H9 (cell line): ENCODE data around the gene PLAC9. TPM values are rescaled to one million over a fixed set of nuclear protein-coding genes. Genes with fewer than 3 reads are reported as not detected.
"Not testable (repeated sequence)": the region's sequence is repeated elsewhere in the genome, so short reads cannot be mapped to it uniquely, and the experiment has no call there.

Experiments
- DNase-seq: peaks from one replicate; pipeline ENCODE4 v3.0.0-alpha.2; 2017
- H2AFZ ChIP-seq: one replicate; pipeline ENCODE4 v1.6.1; 2013; ENCODE audit warnings: mild to moderate bottlenecking, low read length, control low read depth, moderate library complexity
- H2AK5ac ChIP-seq: 2 replicates; pipeline ENCODE4 v1.6.1; 2013; ENCODE audit warnings: low read length, control low read depth, mixed read lengths; ENCODE audit not compliant: insufficient read length
- H2BK120ac ChIP-seq: one replicate; pipeline ENCODE4 v1.6.1; 2013; ENCODE audit warnings: low read depth, mild to moderate bottlenecking, low read length, control low read depth, inconsistent platforms; ENCODE audit not compliant: poor library complexity, severe bottlenecking
- H2BK12ac ChIP-seq: 2 replicates; pipeline ENCODE4 v1.6.1; 2013; ENCODE audit warnings: low read length, control low read depth, mixed read lengths, low read depth; ENCODE audit not compliant: insufficient read length
- H2BK15ac ChIP-seq: 2 replicates; pipeline ENCODE4 v1.6.1; 2013; ENCODE audit warnings: low read depth, low read length, control low read depth
- H2BK20ac ChIP-seq: one replicate; pipeline ENCODE4 v1.6.1; 2013; ENCODE audit warnings: low read depth, mild to moderate bottlenecking, low read length, control low read depth, inconsistent platforms; ENCODE audit not compliant: poor library complexity, severe bottlenecking
- H2BK5ac ChIP-seq: 2 replicates; pipeline ENCODE4 v1.6.1; 2013; ENCODE audit warnings: low read length, control low read depth, mixed read lengths; ENCODE audit not compliant: insufficient read length
- H3K14ac ChIP-seq: 2 replicates; pipeline ENCODE4 v1.6.1; 2013; ENCODE audit warnings: low read length, control low read depth; ENCODE audit not compliant: insufficient read depth
- H3K18ac ChIP-seq: 2 replicates; pipeline ENCODE4 v1.6.1; 2013; ENCODE audit warnings: low read depth, mild to moderate bottlenecking, mixed read lengths, low read length, control low read depth; ENCODE audit not compliant: insufficient read length
- H3K23ac ChIP-seq: 2 replicates; pipeline ENCODE4 v1.6.1; 2013; ENCODE audit warnings: low read length, control low read depth, mixed read lengths, low read depth; ENCODE audit not compliant: insufficient read length
- H3K23me2 ChIP-seq: 2 replicates; pipeline ENCODE4 v1.6.1; 2013; ENCODE audit warnings: low read depth, mild to moderate bottlenecking, mixed read lengths, low read length, control low read depth; ENCODE audit not compliant: insufficient read length, poor library complexity, severe bottlenecking
- H3K27ac ChIP-seq: 2 replicates; pipeline ENCODE4 v1.5.1; 2013; ENCODE audit warnings: low read length, control low read depth, mixed read lengths, low read depth; ENCODE audit not compliant: insufficient read length
- H3K27me3 ChIP-seq: 2 replicates; pipeline ENCODE4 v1.6.1; 2013; ENCODE audit warnings: low read length, control low read depth, inconsistent platforms; ENCODE audit not compliant: insufficient read depth
- H3K4ac ChIP-seq: 2 replicates; pipeline ENCODE4 v1.6.1; 2013; ENCODE audit warnings: low read depth, mild to moderate bottlenecking, control low read depth, inconsistent platforms, low read length, moderate library complexity
- H3K4me1 ChIP-seq: 2 replicates; pipeline ENCODE4 v1.6.1; 2013; ENCODE audit warnings: low read length, control low read depth, inconsistent platforms; ENCODE audit not compliant: insufficient read depth
- H3K4me2 ChIP-seq: 2 replicates; pipeline ENCODE4 v1.6.1; 2013; ENCODE audit warnings: low read length, control low read depth, mixed read lengths; ENCODE audit not compliant: insufficient read length, insufficient read depth
- H3K56ac ChIP-seq: 2 replicates; pipeline ENCODE4 v1.6.1; 2013; ENCODE audit warnings: low read depth, mild to moderate bottlenecking, mixed read lengths, low read length, control low read depth; ENCODE audit not compliant: insufficient read length
- H3K79me1 ChIP-seq: 2 replicates; pipeline ENCODE4 v1.6.1; 2013; ENCODE audit warnings: low read depth, mild to moderate bottlenecking, moderate library complexity, low read length, control low read depth, inconsistent platforms; ENCODE audit not compliant: insufficient read depth, poor library complexity, severe bottlenecking
- H3K79me2 ChIP-seq: 2 replicates; pipeline ENCODE4 v1.6.1; 2013; ENCODE audit warnings: low read length, control low read depth, inconsistent platforms; ENCODE audit not compliant: insufficient read depth
- H3K9ac ChIP-seq: 2 replicates; pipeline ENCODE4 v1.6.1; 2013; ENCODE audit warnings: low read length, control low read depth, mixed read lengths; ENCODE audit not compliant: insufficient read length; ENCODE audit errors: extremely low read depth
- H3K9me3 ChIP-seq: one replicate; pipeline ENCODE4 v1.6.1; 2013; ENCODE audit warnings: low read depth, low read length, inconsistent platforms; ENCODE audit not compliant: control insufficient read depth
- H3T11ph ChIP-seq: one replicate; pipeline ENCODE4 v1.6.1; 2013; ENCODE audit warnings: mild to moderate bottlenecking, low read length, control low read depth, inconsistent platforms
- H4K20me1 ChIP-seq: one replicate; pipeline ENCODE4 v1.6.1; 2013; ENCODE audit not compliant: control insufficient read depth, insufficient read length, insufficient read depth
- H4K5ac ChIP-seq: 2 replicates; pipeline ENCODE4 v1.6.1; 2013; ENCODE audit warnings: low read depth, mild to moderate bottlenecking, mixed read lengths, low read length, control low read depth; ENCODE audit not compliant: insufficient read length
- H4K8ac ChIP-seq: replicated peaks from 2 replicates; pipeline ENCODE4 v1.6.1; 2013; ENCODE audit warnings: low read length, control low read depth, mixed read lengths, low read depth; ENCODE audit not compliant: insufficient read length
- H4K91ac ChIP-seq: 2 replicates; pipeline ENCODE4 v1.6.1; 2013; ENCODE audit warnings: low read depth, mild to moderate bottlenecking, moderate library complexity, mixed read lengths, low read length, control low read depth; ENCODE audit not compliant: insufficient read length
- H3K27ac Mint-ChIP-seq, 3 experiments: 2 replicates in 2 of 3; 3 replicates in 1 of 3; pipeline ENCODE4 v1.8.0; 2020 to 2021; ENCODE audit warnings: mixed read lengths in 3 of 3, mild to moderate bottlenecking in 1 of 3, moderate library complexity in 1 of 3
- H3K27me3 Mint-ChIP-seq: 2 replicates; pipeline ENCODE4 v1.8.0; 2021; ENCODE audit warnings: low read depth, mild to moderate bottlenecking, moderate library complexity, mixed read lengths
- H3K36me3 Mint-ChIP-seq, 3 experiments: 2 replicates in 2 of 3; 3 replicates in 1 of 3; pipeline ENCODE4 v1.8.0; 2020 to 2021; ENCODE audit warnings: low read depth in 3 of 3, mixed read lengths in 3 of 3; ENCODE audit not compliant: insufficient read depth in 1 of 3
- H3K4me1 Mint-ChIP-seq, 2 experiments: 2 replicates each; pipeline ENCODE4 v1.8.0; 2020; ENCODE audit warnings: mixed read lengths in 2 of 2
- H3K4me3 Mint-ChIP-seq, 2 experiments: 2 replicates in 1 of 2; 3 replicates in 1 of 2; pipeline ENCODE4 v1.8.0; 2020 to 2021; ENCODE audit warnings: mild to moderate bottlenecking in 2 of 2, mixed read lengths in 2 of 2, moderate library complexity in 1 of 2
- H3K9me3 Mint-ChIP-seq, 2 experiments: 2 replicates in 1 of 2; 3 replicates in 1 of 2; pipeline ENCODE4 v1.8.0; 2020; ENCODE audit warnings: mild to moderate bottlenecking in 2 of 2, mixed read lengths in 2 of 2, moderate library complexity in 1 of 2
- CTCF ChIP-seq: fragments of 200-600 bp; sonication (generic); conservative IDR thresholded peaks from 3 replicates; pipeline ENCODE4 v1.8.0; 2021; ENCODE audit warnings: antibody characterized with exemption, mild to moderate bottlenecking
- WGBS: extraction: QIAGEN DNeasy Blood & Tissue Kit; methylation state at CpG from one replicate; pipeline ENCODE4 v1.1.7; 2013; ENCODE audit warnings: missing lambda C conversion rate, low lambda C conversion rate, mixed read lengths; ENCODE audit not compliant: insufficient read length; ENCODE audit errors: extremely low coverage; 5-methylcytosine and 5-hydroxymethylcytosine counted together
- total RNA-seq: library from RNA; stranded (reverse); gene quantifications from 2 replicates; pipeline ENCODE4 v1.2.1, GENCODE V29; 2021

PLAC9 gene
- total RNA-seq, 1 experiment from 2014 or later: 4.3 TPM

DNA sequence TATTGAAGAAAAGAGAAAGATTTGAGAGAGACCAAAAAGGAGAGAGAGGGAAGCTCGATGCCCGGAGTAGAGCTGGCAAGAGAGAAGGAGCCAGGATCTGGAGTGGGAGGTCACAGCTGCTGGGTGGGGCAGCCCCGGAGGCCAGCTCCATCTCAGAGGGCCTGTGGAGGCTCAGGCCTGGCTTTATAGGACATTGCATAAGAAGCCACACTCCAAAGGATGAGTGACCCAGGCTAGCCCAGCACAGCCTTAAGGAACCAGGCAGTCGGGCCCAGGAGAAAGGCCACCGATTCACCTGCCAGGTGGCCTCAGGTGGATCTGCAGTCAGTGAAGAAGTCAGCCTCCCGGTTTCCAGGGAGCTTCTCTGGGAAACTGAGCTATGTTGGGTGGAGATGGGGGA, 676 bp downstream of the PLAC9 start:
- H2BK20ac ChIP-seq: no peak overlapping the region
- no peaks in the 10 kb centered on the region for H3K79me2 ChIP-seq
- H3T11ph ChIP-seq: no peak overlapping the region
- no peak overlapping the region for H2AK5ac ChIP-seq
- peak overlapping the region; percentile 2 for H3K9ac ChIP-seq
- H4K91ac ChIP-seq: no peak overlapping the region
- peaks cover 28% of the 10 kb centered on the region for H3K27me3 Mint-ChIP-seq
- no peak overlapping the region for H3K23ac ChIP-seq
- H3K9me3 ChIP-seq: no peaks in the 10 kb centered on the region
- H3K56ac ChIP-seq: no peak overlapping the region
- H3K9me3 Mint-ChIP-seq: 0 out of 5 replicates have a peak, but pooled peaks cover 0 to 3% of the 10 kb centered on the region in 2 experiments
- peak overlapping the region; percentile 68 to 77 for H3K4me3 Mint-ChIP-seq
- H3K27ac Mint-ChIP-seq: no peak overlapping the region
- H3K79me1 ChIP-seq: no peaks in the 10 kb centered on the region
- H2AFZ ChIP-seq: no peak overlapping the region
- no peak overlapping the region for H4K8ac ChIP-seq
- H2BK12ac ChIP-seq: no peak overlapping the region
- no peak overlapping the region for H2BK15ac ChIP-seq
- no peaks in the 10 kb centered on the region for H4K20me1 ChIP-seq
- H3K27me3 ChIP-seq: no peaks in the 10 kb centered on the region; the same call in 1 of the 2 replicates
- peak overlapping the region; percentile 51 for H3K4me2 ChIP-seq
- H2BK5ac ChIP-seq: no peak overlapping the region
- H3K4ac ChIP-seq: no peak overlapping the region
- H4K5ac ChIP-seq: no peak overlapping the region
- H3K14ac ChIP-seq: no peak overlapping the region
- H3K23me2 ChIP-seq: peaks cover 4% of the 10 kb centered on the region
- no CpG with 5 or more reads among the region's 6 CpGs for WGBS
- 0 out of 2 replicates have a peak, but pooled peaks cover 3% of the 10 kb centered on the region for H3K4me1 ChIP-seq
- H3K18ac ChIP-seq: no peak overlapping the region
- H3K27ac ChIP-seq: no peak overlapping the region
- H3K36me3 Mint-ChIP-seq: no peaks in the 10 kb centered on the region; a peak in 1 of 7 replicates
- DNase-seq: peak; percentile 38
- TF ChIP-seq CTCF: no peak
- H2BK120ac ChIP-seq: no peak overlapping the region
- peaks cover 24 to 31% of the 10 kb centered on the region in 2 experiments for H3K4me1 Mint-ChIP-seq

- H4K5ac ChIP-seq, H3K56ac ChIP-seq, H3K79me2 ChIP-seq, DNase-seq, H4K20me1 ChIP-seq, H3K27me3 ChIP-seq, H2BK120ac ChIP-seq, H2BK20ac ChIP-seq, H2AFZ ChIP-seq, H2BK5ac ChIP-seq, H2BK12ac ChIP-seq, H3K9me3 Mint-ChIP-seq, H4K8ac ChIP-seq, H3K27ac Mint-ChIP-seq, H2BK15ac ChIP-seq, H3K4me1 ChIP-seq, H3K4ac ChIP-seq, H3K23ac ChIP-seq, H3K23me2 ChIP-seq, H2AK5ac ChIP-seq, H3T11ph ChIP-seq, H3K14ac ChIP-seq, H3K27ac ChIP-seq, H3K18ac ChIP-seq, H3K9me3 ChIP-seq, H4K91ac ChIP-seq, H3K36me3 Mint-ChIP-seq, H3K4me2 ChIP-seq, H3K79me1 ChIP-seq: not testable (repeated sequence)
- Mint-ChIP-seq H3K4me1 (peaks cover 24 to 32% of the 10 kb centered on the region in 2 experiments), H3K4me3 (peak overlapping the region in 1 of 2 experiments; percentile 77; a peak in 3 of 5 replicates), H3K27me3 (peaks cover 28% of the 10 kb centered on the region)
- H3K9ac ChIP-seq: peak overlapping the region; percentile 2
- no CpG with 5 or more reads among the region's 9 CpGs for WGBS
These were observed 1.2 kb downstream of the PLAC9 start for GRCh38 chr10:80133687-80134086.
